HUES6 (cell line): ENCODE measurements around the gene RCC1.
A peak's percentile ranks its signal among the peaks of the same experiment; 100 is the strongest.

ENCODE experiments used
- H3K27ac ChIP-seq: 2 replicates; pipeline ENCODE4 v1.7.0; 2013; ENCODE audit warnings: low read depth, mild to moderate bottlenecking, low read length, inconsistent platforms
- H3K27me3 ChIP-seq: 2 replicates; pipeline ENCODE4 v1.6.1; 2013; ENCODE audit warnings: low read length; ENCODE audit not compliant: control insufficient read depth, insufficient read depth
- H3K36me3 ChIP-seq: 2 replicates; pipeline ENCODE4 v1.6.1; 2013; ENCODE audit warnings: low read length; ENCODE audit not compliant: control insufficient read depth, insufficient read depth
- H3K4me1 ChIP-seq: 2 replicates; pipeline ENCODE4 v1.6.1; 2013; ENCODE audit warnings: low read length; ENCODE audit not compliant: control insufficient read depth, insufficient read depth
- H3K4me3 ChIP-seq: 2 replicates; pipeline ENCODE4 v1.5.1; 2013; ENCODE audit warnings: low read depth, low read length
- H3K9ac ChIP-seq: one replicate; pipeline ENCODE4 v1.6.1; 2013; ENCODE audit warnings: mild to moderate bottlenecking, low read length
- H3K9me3 ChIP-seq: 2 replicates; pipeline ENCODE4 v1.6.1; 2013; ENCODE audit warnings: low read depth, low read length; ENCODE audit not compliant: control insufficient read depth, insufficient read depth

The RCC1 gene

DNA sequence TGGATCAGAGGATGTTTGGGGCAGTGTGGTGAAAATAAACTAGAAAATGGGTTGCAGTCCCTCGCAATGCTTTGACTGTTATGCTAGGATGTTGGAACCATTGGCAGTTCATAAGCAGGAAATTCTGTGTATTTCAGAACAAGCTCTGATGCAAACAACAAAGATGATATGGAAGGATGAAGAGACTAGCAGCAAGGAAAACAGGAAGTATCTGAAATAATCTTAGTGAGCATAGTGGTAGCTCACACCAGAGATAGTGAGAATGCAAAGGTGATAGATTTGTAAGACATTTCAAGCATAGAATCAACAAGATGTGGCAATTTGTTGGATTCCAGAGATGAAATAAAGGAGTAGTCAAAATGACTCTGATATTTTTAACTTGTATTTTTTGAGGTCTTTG, 11.1 kb upstream of the RCC1 start:
- Histone ChIP-seq H3K27me3 (no peaks in the 10 kb centered on the region), H3K9ac (no peak overlapping the region), H3K27ac (no peak overlapping the region), H3K9me3 (no peaks in the 10 kb centered on the region), H3K4me1 (no peaks in the 10 kb centered on the region), H3K36me3 (peaks cover 61% of the 10 kb centered on the region), H3K4me3 (no peak overlapping the region)

DNA sequence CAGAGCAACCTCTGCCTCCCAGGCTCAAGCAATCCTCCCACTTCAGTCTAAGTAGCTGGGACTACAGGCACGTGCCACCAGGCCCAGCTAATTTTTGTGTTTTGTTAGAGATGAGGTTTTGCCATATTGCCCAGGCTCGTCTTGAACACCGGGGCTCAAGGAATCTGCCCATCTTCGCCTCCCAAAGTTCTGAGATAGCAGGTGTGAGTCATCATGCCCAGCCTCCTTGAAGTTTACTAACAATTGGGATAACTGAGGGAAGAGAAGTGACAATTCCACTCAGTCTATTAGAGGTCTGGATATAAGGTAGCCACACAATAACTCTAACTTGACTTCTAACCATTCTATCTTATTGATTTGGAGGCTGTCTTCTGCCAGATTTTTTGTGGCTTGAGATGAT, 6.3 kb upstream of the RCC1 start:
- H3K27me3 ChIP-seq: no peaks in the 10 kb centered on the region
- H3K9me3 ChIP-seq: no peaks in the 10 kb centered on the region
- no peak overlapping the region for H3K27ac ChIP-seq
- no peak overlapping the region for H3K9ac ChIP-seq
- peaks cover 24% of the 10 kb centered on the region for H3K36me3 ChIP-seq
- H3K4me3 ChIP-seq: no peak overlapping the region
- H3K4me1 ChIP-seq: no peaks in the 10 kb centered on the region

DNA sequence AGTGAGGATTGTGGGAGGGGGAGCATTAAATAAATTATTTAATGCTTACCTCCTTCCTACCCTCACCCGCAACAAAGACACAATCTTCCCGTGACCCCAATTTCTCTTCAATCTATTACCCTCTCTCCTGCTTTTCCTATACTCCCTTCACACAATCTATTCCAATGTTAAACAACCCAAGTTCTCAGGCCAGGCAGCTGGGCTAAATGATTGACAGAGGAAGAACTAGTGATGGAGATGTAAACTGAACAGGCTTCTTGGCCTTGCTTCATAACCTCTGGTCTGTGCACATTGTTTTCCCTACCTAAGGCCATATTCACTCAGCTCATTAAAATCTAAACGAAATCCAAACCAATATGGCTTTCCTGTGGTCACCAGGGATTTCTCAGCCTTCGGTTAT, 3.9 kb upstream of the RCC1 start:
- no peaks in the 10 kb centered on the region for H3K27me3 ChIP-seq

DNA sequence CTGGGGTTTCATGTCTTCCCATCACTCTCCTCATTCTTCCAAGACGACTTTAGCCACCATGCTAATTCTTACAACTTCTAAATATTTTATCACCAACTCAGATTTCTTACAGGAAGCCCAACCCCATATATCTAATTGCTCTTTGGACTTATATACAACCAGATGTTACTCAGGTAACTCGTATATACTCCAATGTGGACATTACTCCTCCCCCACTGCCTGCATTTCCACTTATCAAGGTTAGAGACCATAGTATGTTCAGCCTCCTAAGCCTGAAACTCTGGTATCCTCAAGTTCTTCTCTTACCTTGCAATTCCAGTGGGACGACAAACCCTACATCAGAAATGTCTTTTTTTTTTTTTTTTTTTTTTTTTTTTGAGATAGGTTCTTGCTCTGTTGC, 2.7 kb upstream of the RCC1 start:
- no peak overlapping the region for H3K27ac ChIP-seq
- H3K9me3 ChIP-seq: no peaks in the 10 kb centered on the region
- H3K4me1 ChIP-seq: peaks cover 4% of the 10 kb centered on the region
- H3K36me3 ChIP-seq: peaks cover 22% of the 10 kb centered on the region
- no peak overlapping the region for H3K9ac ChIP-seq
- H3K4me3 ChIP-seq: no peak overlapping the region
- no peaks in the 10 kb centered on the region for H3K27me3 ChIP-seq

More for the DNA sequence above, 3.9 kb upstream of the RCC1 start:
- Histone ChIP-seq H3K36me3 (peaks cover 13% of the 10 kb centered on the region), H3K27ac (no peak overlapping the region), H3K4me1 (no peaks in the 10 kb centered on the region), H3K9ac (no peak overlapping the region), H3K4me3 (no peak overlapping the region), H3K9me3 (no peaks in the 10 kb centered on the region)

DNA sequence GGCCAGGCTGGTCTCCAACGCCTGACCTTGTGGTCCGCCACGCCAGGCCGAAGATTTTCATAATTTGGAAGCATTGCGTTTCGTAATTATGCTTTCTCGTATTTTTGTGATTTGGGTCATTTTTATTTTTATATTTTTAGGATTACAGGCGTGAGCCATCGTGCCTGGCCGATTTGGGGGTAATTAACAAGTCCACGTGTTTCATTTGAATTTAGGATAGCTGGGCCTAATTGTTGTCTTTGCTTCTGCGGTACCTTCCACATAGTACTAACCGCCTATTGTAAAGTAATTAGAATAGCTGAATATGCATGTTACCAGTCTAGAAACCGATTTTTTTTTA, 1.0 kb downstream of the RCC1 start:
- Histone ChIP-seq H3K27me3 (no peaks in the 10 kb centered on the region), H3K27ac (peak overlapping the region; percentile 96), H3K9me3 (no peaks in the 10 kb centered on the region), H3K4me3 (peak overlapping the region; percentile 82), H3K9ac (peak overlapping the region; percentile 99), H3K36me3 (peaks cover 53% of the 10 kb centered on the region), H3K4me1 (peaks cover 19% of the 10 kb centered on the region)

DNA sequence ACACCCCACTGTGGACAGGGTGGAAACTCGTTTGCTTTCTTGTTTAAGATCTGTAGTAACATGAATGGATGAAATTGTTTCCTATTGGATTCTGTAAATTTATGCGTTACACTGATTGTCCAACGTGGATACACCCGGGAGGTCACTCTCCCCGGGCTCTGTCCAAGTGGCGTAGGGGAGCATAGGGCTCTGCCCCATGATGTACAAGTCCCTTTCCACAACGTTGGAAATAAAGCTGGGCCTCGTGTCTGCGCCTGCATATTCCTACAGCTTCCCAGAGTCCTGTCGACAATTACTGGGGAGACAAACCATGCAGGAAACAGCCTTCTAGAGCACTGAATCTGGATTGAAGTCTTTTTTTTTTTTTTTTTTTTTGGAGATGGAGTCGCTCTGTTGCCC, 1.4 kb downstream of the RCC1 start:
- Histone ChIP-seq H3K27me3 (no peaks in the 10 kb centered on the region), H3K36me3 (peaks cover 57% of the 10 kb centered on the region), H3K4me3 (peak overlapping the region; percentile 82), H3K4me1 (peaks cover 19% of the 10 kb centered on the region), H3K9me3 (no peaks in the 10 kb centered on the region), H3K9ac (peak overlapping the region; percentile 99), H3K27ac (peak overlapping the region; percentile 96)

GRCh38 chr1:28507646-28508434, 2.0 kb downstream of the RCC1 start:
- H3K9me3 ChIP-seq: no peaks in the 10 kb centered on the region
- peaks cover 19% of the 10 kb centered on the region for H3K4me1 ChIP-seq
- peak overlapping the region; percentile 96 for H3K27ac ChIP-seq
- H3K9ac ChIP-seq: peak overlapping the region; percentile 99
- peak overlapping the region; percentile 82 for H3K4me3 ChIP-seq
- H3K36me3 ChIP-seq: peaks cover 63% of the 10 kb centered on the region
- H3K27me3 ChIP-seq: no peaks in the 10 kb centered on the region

- no peaks in the 10 kb centered on the region for H3K9me3 ChIP-seq
- H3K27ac ChIP-seq: peak overlapping the region; percentile 96
- peak overlapping the region; percentile 82 for H3K4me3 ChIP-seq
- H3K9ac ChIP-seq: peak overlapping the region; percentile 99
- peaks cover 68% of the 10 kb centered on the region for H3K36me3 ChIP-seq
- no peaks in the 10 kb centered on the region for H3K27me3 ChIP-seq
- H3K4me1 ChIP-seq: peaks cover 19% of the 10 kb centered on the region
Measured at GRCh38 chr1:28508435-28508754, 2.6 kb downstream of the RCC1 start.

DNA sequence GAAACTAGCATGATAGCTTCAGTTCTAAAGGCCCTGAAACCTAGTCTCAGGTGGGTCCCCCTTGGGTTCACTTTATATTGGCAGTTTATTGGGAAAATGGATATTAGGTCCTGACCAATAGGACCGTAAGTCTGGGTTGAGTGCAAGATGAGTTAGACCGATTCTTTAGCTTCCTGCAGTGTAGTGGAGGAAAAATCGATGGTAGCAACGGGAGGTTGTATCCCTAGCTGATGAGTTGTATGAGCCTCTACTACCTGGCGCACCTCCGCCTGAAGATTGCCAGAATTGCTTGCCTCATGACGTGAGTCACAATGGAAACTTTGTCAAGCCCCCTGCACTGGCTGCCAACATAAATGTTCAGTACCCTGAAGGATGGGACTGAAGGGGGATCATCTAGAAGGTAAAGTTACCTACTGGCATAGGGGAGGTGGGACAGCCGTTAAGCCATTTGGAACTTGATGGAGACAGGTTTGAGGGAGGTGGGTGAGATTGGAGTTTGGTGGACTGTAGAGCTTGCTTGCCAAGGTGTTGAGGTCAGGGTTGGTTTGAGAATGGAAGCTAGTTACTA, 3.9 kb downstream of the RCC1 start:
- Histone ChIP-seq H3K4me1 (peaks cover 19% of the 10 kb centered on the region), H3K36me3 (peaks cover 72% of the 10 kb centered on the region), H3K4me3 (peak overlapping the region; percentile 6; the same call in 1 of the 2 replicates)

DNA sequence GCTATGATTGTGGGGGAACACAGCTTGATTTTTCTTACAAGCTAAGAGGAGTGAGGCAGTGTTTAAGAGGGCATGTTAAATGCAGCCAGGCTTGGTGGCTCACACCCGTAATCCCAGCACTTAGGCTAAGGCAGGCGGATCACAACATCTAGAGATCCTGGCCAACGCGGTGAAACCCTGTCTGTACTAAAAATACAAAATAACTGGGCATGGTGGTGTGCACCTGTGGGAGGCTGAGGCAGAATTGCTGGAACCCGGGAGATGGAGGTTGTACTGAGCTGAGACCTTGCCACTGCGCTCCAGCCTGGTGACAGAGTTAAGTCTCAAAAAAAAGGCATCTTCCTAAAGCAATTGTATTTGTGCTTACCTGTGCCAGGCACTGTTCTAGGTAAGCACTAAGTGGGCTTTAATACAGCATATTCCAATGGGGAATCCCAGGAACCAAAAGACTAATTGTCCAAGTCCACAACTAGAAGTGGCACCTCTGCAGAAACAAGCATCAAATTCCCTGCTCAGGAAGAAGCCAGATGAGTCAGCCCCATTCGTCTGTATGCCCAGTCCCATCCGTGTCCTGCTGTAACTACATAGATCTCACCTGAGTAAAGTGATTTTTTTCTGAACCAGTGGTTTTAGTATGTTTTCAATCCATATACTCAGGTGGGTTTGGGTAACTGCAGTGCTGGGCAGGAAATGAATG, 4.6 kb downstream of the RCC1 start:
- Histone ChIP-seq H3K27ac (peak overlapping the region; percentile 96), H3K27me3 (no peaks in the 10 kb centered on the region), H3K4me1 (peaks cover 19% of the 10 kb centered on the region), H3K36me3 (peaks cover 72% of the 10 kb centered on the region), H3K4me3 (no peak overlapping the region), H3K9ac (peak overlapping the region; percentile 99), H3K9me3 (no peaks in the 10 kb centered on the region)

More for the DNA sequence above, 3.9 kb downstream of the RCC1 start:
- Histone ChIP-seq H3K27ac (peak overlapping the region; percentile 96), H3K9me3 (no peaks in the 10 kb centered on the region), H3K27me3 (no peaks in the 10 kb centered on the region), H3K9ac (peak overlapping the region; percentile 99)

GRCh38 chr1:28510970-28511440, 5.2 kb downstream of the RCC1 start:
- no peaks in the 10 kb centered on the region for H3K27me3 ChIP-seq
- peak overlapping the region; percentile 99 for H3K9ac ChIP-seq
- peaks cover 72% of the 10 kb centered on the region for H3K36me3 ChIP-seq
- peak overlapping the region; percentile 96; the same call in 1 of the 2 replicates for H3K27ac ChIP-seq
- no peak overlapping the region for H3K4me3 ChIP-seq
- peaks cover 19% of the 10 kb centered on the region for H3K4me1 ChIP-seq
- H3K9me3 ChIP-seq: no peaks in the 10 kb centered on the region
